Activated CD4-positive, alpha-beta T cell treated with anti-CD3 and anti-CD28 coated beads, Interleukin-2, Interleukin-4, amounts not matched to agents 100 ng/mL and 50 ng/mL, durations not matched to agents 16 hours and 8 hours (primary cell): ENCODE data around the gene TRIM10.
"Not testable (repeated sequence)": the region's sequence is repeated elsewhere in the genome, so short reads cannot be mapped to it uniquely, and the experiment has no call there.

Experiments used
- DNase-seq: peaks from one replicate; pipeline ENCODE4 v3.0.0-alpha.2; 2020; ENCODE audit warnings: low spot score

The TRIM10 gene

GRCh38 chr6:30172681-30173080 lies 11.7 kb upstream of the TRIM10 start:
- no peak for DNase-seq

GRCh38 chr6:30171677-30172471 lies 10.9 kb upstream of the TRIM10 start:
- no peak for DNase-seq

- peak; percentile 53 for DNase-seq
Observed at GRCh38 chr6:30169658-30170614, 8.9 kb upstream of the TRIM10 start.

GRCh38 chr6:30168741-30169140 lies 7.7 kb upstream of the TRIM10 start:
- DNase-seq: no peak

- DNase-seq: peak; percentile 32
Observed at GRCh38 chr6:30167101-30167500, 6.1 kb upstream of the TRIM10 start.

GRCh38 chr6:30165238-30165637 lies 4.2 kb upstream of the TRIM10 start:
- not testable (repeated sequence) for DNase-seq

GRCh38 chr6:30164714-30165113 lies 3.7 kb upstream of the TRIM10 start:
- DNase-seq: no peak

GRCh38 chr6:30163918-30164654 lies 3.1 kb upstream of the TRIM10 start:
- DNase-seq: no peak

GRCh38 chr6:30163090-30163917 lies 2.3 kb upstream of the TRIM10 start, which contains the start of gene TRIM15:
Gene TRIM15, plus strand, starts transcription at chr6:30163546. Its CDS starts 139 bp downstream, at chr6:30163685.
- peak; percentile 28 for DNase-seq

GRCh38 chr6:30162265-30163089 lies 1.5 kb upstream of the TRIM10 start:
- no peak for DNase-seq

- DNase-seq: no peak
Observed at GRCh38 chr6:30160008-30160784, 815 bp downstream of the TRIM10 start.

- DNase-seq: no peak
Observed at GRCh38 chr6:30158475-30159040, 2.5 kb downstream of the TRIM10 start.

GRCh38 chr6:30157999-30158398 lies 3.0 kb downstream of the TRIM10 start:
- DNase-seq: no peak

- no peak for DNase-seq
Observed at GRCh38 chr6:30157581-30157980, 3.4 kb downstream of the TRIM10 start.

- DNase-seq: no peak
Observed at GRCh38 chr6:30156774-30157173, 4.2 kb downstream of the TRIM10 start.

GRCh38 chr6:30156262-30156599 lies 4.8 kb downstream of the TRIM10 start:
- no peak for DNase-seq

GRCh38 chr6:30155520-30156261 lies 5.3 kb downstream of the TRIM10 start:
- no peak for DNase-seq

- no peak for DNase-seq
Observed at GRCh38 chr6:30154709-30155519, 6.1 kb downstream of the TRIM10 start.
